Activated CD8-positive, alpha-beta memory T cell treated with anti-CD3 and anti-CD28 coated beads for 24 hours (primary cell): ENCODE measurements around the gene NOVA2.
"Not testable (repeated sequence)": the region's sequence is repeated elsewhere in the genome, so short reads cannot be mapped to it uniquely, and the experiment has no call there.

Experiments used
- DNase-seq: peaks from one replicate; pipeline ENCODE4 v3.0.0-alpha.2; 2020

The NOVA2 gene

DNA sequence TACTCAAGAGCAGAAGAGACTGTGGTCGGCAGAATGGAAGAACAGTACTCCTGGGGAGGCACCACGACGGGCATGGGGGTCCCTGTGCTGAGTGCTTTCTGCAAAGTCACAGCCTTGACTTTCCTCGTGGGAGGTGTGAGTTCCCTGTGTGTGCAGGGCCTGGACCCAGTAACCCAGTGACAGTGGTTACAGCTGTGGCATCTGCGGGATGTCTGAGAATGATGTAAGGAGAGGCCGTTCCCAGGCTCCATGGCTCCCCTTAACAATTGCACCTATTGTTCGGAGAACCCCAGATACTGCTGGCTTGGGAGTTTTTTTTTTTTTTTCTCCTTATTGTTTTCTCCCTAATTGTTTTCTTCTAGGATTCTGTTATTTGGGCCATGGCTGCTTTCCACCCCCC is 54.0 kb downstream of the NOVA2 start:
- DNase-seq: no peak

DNA sequence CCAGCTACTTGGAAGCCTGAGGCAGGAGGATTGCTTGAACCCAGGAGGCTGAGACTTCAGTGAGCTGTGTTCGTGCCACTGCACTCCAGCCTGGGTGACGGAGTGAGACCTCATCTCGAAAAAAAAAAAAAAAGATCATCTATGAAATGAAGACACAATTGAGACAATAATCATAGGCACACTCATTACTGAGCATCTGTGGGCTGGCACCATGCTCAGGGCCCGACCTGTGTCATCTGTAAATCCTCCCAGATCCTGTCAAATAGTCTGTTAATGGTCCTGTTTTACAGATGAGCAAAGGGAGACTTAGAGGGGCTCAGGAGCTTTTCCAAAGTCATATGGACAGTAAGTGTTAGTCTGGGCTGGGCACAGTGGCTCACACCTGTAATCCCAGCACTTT is 54.9 kb downstream of the NOVA2 start:
- no peak for DNase-seq

DNA sequence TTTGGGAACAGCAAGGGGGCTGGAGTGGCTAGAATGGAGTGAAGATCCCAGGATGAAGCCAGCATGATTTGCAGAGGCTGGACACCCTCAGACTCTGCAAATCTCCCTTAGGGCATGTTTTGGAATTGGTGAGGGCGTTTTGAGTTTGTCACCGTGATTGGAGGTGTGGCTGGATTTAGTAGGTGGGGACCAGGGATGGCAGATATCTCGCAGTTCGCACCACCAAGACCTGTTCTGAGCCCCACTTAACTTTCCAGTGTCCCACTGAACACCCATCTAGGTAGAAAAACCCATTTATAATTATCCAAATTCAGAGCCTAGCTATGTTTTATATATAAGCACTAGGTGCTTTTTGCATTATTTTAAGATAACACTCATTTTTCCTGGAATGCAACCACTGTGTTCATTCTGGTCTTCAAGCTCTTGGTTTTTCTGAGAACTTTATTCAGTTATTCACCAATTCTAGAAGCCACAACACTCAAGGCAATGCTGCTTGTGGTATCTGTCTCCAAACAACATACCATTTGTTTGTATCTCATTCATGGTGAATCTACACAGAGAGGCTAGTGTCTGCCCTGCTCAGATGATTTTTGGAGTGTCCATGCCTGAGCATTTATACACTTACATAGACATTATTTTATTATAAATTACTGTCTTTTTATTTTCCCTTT is 56.1 kb downstream of the NOVA2 start:
- DNase-seq: no peak

DNA sequence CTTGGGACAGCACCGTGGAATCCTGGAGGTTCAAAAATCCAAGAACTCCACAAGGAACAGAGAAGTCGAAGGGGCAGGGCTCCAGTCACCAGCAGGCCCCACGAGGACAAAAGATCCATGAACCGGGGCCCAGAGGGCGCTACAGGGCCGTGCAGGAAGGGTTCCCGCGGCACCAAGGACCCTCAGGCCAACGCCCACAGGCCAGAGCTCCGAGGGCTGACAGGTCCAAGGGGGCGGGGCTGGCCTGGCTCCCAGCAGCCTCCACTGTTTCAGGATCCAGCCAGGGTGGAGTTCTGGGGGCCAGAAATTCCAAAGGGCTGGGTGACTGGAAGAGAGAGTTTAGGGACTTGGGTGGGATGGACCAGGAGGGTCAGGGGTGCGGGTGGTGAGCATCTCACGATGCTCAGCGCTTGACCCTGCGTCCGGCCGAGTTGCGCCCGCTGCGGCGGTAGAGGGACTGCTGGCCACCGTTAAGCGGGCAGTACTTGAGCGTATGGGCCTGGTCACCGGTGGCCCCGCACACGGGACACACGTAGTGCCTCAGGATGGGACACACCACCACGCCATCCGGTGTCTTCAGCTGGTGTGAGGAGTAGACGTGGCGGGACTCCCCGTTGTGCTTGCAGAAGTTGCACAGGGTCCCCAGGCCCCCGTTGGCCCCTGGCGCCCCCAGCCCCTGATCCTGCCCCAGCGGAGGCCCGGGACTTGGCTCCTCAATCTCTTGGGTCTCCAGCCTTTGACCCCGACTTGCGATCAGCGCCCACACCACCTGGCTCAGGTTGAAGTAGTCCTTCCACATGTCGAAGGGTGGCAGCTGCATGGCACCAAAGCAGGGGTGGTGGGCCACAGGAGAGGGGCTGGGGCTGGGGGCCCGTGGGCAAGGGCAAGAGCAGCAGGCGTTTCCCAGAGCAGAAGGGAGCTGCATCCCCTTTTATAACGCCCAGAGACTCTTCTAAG is 59.5 kb downstream of the NOVA2 start, which contains the start of gene NANOS2:
Gene NANOS2 (minus strand): TSS at position 905 of the 957 bp plus-strand sequence. CDS start 85 bp downstream, at position 820.
- DNase-seq: no peak

DNA sequence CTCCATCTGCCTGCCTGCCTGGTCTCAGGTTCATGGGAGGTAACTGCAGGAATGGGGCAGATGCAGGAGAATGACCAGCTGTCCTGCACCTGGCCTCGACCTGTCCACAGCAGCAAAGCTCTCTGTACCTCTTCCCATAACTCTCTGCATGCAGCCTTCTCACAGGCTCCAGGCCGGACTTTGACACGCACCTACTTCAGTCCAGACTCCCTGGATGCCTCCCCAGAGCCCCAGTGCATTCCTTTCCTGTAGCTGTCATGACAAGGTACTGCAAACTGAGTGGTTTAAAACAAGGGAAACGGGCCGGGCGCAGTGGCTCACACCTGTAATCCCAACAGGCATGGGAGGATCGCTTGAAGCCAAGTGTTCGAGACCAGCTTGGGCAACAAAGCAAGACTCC is 62.4 kb downstream of the NOVA2 start:
- DNase-seq: no peak

DNA sequence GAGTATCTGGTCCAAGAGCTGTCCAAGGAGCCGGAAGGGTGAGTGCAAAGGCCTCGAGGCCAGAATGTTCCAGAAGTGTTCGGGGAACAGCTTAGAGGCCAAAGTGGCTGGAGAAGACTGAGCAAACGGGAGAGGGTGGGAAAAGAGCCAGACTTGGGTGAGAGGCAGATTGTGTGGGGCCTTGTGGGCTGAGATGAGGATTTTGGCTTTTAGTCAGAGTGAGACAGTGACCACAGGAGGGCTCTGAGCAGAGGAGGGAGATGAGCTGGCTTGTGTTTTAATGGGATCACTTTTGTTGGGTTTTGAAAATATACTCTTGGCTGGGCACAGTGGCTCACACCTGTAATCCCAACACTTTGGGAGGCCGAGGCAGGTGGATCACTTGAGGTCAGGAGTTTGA is 64.7 kb downstream of the NOVA2 start:
- no peak for DNase-seq

DNA sequence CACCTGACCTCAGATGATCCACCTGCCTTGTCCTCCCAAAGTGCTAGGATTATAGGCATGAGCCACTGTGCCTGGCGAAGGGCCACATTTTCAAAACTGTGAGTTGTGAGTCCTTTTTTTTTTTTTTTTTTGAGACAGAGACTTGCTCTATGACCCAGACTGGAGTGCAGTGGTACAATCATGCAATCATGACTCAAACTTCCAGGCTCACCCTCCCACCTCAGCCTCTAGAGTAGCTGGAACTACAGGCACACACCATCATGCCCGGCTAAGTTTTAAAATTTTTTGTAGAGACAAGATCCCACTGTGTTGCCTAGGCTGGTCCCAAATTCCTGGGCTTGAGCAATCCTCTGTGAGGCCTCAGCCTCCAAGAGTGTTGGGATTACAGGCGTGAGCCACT is 67.4 kb downstream of the NOVA2 start:
- no peak for DNase-seq

DNA sequence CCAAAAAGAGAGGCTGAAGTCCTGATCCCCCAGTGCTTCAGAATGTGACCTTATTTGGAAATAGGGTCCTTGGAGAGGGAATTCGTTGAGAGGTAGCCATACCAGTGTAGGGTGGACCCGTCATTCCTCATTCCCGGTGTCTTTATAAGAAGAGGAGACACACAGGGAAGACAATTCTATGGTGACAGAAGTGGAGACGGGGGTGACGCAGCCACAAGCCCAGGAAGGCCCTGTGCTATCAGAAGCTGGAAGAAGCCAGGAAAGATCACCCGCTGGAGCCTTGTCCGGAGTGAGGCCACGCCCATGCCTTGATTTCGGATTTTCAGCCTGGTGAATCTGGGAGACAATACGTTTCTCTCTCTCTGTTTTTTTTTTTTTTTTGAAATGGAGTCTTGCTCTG is 68.7 kb downstream of the NOVA2 start:
- DNase-seq: no peak

DNA sequence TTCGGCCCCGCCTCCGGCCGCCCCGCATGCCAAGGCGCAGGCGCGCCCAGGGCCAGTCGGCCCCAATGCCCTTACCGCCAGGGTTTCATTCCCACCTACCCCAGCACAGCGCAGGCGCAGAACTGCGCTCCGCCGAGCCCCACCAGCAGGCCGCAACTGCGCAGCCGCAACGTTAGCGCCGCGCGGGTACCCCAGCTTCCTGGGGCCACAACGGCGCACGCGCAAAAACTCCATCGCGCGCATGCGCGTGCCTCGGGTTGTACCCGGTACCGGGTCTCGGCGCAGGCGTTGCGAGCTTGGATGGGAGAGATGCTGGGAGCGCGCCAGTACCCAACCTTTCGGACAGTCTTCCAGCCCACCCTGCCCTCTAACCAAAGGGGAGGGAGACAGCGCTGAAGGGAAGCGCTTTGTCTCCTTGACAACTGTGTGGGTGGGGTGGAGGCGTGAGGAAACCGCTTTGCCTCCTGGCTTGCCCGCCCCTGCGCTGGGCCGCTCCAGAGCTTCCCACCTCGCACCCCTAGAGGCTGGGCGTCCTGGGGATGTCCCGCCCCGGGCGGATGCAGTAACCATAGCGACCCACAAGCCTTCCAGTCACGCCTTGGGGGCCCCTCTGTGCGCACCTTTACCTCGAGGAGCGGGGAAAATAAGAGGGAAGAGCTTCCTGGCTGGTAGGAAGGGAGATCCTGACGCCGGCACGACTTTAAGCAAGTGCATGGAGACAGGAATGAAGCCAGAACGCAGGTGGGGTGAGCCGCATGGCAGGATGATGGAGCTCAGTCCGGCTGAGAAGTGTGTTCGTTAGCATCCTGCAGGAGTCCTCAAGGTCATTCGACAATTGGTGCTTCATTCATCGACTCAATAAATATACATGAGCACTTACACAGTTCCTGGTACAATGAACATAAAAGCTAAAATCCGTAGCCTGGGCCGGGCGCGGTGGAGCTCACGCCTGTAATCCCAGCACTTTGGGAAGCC is 70.7 kb downstream of the NOVA2 start:
- DNase-seq: peak; percentile 100

DNA sequence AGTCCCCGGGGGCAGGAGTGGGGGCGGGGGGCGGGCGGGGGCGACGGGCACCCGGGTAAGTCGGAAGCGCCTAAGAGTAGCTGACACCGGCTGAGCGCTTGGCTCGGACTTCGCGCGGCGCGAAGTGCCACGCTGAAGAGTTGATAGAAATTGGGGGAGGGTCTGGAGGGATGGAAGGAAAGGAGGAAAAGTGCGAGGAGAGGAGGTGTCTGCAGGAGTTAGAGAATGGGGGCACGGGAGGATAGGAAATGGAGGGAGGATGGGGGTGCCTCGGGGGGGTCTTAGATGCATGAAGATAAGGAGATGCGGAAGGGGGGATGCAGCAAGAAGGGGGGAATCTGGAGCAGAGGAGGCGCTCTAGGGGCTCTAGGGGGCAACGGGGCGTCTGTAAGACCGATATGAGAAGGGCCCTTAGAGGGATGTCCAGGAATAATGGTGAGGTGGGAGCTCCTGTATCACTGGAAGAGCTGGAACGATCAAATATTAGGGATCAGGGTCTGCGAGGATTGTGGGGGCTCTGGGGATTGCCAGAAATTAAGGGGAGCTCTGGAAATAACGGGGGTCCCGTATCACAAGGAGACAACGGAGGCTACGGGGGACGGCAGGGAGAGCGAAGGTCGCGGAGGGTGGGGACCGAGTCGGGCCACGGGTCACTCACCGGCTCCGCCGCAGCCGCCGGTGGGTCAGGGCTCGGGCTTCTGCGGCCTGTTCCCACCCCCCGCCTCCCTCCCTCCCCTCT is 71.6 kb downstream of the NOVA2 start, which contains the start of gene MYPOP:
Gene MYPOP (minus strand): TSS at position 702 of the 739 bp plus-strand sequence. CDS start 840 bp downstream, outside the sequence.
- DNase-seq: no peak

DNA sequence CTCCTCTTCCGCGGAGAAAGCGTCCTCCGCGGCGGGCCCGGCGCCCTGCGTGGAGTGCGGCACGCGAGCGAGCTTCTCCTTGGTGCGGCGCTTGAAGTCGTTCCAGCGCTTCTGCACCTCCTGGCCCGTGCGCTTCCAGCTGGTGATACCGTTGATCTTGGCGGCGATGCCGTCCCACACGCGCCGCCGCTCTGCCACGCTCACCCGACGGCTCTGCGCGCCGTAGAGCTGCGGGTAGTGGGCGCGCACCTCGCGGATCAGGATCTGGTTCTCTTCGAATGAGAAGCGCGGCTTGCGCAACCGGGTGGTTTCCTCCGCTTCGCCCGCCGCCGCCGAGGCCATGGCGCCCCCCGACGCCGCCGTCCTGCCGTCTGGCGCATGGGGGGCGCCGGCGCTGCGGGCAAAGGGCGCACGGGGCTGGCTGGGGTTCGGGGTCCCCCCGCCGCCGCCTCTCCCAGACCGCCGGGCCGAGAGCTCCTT is 72.2 kb downstream of the NOVA2 start:
- DNase-seq: peak; percentile 74

DNA sequence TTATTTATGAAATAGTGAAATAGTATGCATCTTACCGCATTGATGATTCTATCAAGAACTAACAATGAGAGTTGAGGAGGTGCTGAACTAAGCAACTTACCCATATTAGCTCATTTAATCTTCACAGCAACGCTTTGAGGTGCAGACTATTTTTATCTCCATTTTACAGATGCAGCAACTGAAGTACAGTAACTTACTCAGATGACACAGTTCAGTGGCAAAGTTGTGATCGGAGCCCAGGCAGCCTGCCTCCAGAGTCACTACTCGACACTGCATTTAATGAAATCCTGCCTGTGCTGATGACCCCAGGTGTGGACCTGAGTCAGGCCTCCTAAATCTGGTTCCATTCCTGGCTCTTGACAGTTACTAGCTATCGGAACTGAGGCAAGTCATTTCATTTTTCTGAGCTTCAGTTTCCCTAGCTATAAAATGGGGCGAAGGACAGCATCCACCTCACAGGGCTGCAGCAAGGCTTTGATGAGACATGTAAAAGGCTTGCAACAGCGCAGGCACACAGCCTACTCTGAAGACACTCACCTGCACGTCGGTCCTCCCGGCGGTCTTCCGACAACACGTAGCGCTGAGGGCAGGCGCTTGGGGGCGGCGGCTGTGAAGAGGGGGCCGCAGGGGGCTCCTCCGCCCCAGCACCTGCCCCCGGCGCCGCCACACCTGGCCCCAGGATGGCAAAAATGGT is 72.8 kb downstream of the NOVA2 start:
- DNase-seq: no peak

DNA sequence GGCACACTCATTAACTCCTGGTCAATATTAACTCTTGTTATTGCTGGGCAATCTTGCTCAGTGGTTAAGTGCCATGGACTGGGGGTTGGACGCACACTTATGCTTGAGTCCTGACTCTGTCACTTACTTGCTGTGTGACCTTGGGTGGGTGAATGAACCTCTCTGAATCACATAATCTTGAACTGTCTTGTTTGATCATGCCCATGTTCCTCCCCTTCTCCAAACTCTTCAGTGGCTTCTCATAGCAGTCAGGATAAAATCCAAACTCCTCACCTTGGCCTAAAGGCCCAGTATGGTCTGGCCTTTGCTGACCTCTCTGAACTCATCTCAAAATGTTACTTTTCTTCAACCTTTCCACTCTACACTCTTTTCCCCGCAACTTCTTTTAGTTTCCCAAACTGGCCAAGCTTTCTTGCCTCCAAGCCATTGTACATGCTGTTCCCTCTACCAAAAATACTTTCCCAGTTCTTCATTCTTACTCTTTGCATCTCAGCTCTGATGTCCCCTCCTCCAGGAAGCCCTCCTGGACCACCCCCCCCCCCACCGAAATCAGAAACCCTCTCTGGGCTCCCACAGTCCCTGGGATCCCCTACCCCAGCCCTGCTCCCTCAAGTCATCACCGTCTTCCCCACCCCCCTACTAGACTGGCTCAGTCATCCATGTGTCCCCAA is 73.6 kb downstream of the NOVA2 start:
- no peak for DNase-seq

DNA sequence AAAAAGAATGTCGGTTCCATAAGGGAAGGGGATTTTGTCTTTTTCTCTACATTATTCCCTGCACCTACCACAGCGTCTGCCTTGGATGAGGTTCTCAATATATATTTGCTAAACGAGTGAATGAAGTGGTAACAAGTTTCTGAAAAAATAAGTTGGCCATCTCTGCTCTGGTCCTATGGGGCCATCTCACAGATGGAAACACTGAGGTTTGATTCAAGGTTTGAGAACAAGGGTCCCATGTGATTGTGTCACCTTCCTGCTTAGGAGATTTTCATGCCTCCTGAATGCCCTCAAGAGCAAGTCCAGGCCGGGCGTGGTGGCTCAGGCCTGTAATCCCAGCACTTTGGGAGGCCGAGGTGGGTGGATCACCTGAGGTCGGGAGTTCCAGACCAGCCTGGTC is 74.4 kb downstream of the NOVA2 start:
- DNase-seq: no peak

DNA sequence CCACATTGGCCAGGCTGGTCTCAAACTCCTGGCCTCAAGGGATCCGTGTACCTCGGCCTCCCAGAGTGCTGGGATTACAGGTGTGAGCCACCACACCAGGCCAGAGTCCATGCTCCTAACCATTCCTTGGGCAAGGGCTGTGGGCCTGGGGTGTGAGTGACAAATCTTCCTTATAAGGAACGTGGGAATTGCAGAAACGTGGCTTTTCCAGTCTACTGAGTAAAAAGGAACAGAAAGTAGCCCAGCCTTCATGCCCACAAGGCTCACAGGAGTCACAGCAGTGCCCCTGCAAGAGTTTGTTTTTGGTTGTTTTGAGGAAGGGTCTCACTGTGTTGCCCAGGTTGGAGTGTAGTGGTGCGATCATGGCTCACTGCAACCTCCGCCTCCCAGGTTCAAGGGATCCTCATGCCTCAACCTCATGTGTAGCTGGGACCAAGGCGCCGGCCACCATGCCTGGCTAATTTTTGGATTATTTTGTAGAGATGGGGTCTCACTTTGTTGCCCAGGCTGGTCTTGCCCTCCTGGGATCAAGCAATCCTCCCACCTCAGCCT is 76.3 kb downstream of the NOVA2 start:
- no peak for DNase-seq

DNA sequence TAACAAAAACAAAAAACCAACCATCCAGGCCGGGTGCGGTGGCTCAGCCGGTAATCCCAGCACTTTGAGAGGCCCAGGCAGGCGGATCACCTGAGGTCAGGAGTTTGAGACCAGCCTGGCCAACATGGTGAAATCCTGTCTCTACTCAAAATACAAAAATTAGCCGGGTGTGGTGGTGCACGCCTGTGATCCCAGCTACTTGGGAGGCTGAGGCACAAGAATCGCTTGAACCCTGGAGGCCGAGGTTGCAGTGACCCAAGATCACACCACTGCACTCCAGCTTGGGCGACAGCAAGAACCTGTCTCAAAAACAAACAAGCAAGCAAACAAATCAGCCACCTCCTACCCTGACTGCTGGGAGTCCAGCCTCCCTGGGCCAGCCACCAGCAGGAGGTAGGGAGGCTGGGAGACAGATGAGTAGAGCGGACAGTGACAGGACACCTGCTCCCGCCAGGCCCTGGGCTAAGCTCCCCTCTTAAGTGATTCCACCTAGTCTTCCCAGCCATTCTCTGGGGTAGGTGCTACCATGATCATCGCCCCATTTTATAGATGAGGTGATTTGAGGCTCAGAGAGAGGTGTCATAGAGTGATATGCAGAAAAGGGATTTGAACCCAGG is 77.6 kb downstream of the NOVA2 start:
- DNase-seq: not testable (repeated sequence)

DNA sequence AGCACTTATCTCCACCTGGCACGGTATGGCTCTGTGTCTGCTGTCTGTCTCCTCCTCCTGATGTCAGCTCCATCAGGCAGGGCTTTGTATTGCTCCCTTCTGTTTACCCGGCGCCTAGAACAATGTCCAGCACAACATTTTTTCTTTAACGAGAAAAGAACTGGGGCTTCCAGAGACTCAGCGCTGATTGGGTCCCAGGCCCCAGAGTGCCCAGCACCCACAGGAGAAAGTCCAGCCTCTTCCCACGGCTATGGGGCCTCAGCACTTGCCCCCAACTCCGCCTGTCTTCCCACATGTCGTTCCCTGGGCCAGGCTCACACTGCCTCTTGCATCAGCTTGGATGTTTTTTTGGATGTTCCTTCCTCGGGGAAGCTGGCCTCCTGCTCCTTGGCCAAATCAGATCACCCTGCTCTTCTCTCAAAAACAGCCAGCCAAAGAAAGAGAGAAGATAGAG is 78.1 kb downstream of the NOVA2 start:
- DNase-seq: no peak

DNA sequence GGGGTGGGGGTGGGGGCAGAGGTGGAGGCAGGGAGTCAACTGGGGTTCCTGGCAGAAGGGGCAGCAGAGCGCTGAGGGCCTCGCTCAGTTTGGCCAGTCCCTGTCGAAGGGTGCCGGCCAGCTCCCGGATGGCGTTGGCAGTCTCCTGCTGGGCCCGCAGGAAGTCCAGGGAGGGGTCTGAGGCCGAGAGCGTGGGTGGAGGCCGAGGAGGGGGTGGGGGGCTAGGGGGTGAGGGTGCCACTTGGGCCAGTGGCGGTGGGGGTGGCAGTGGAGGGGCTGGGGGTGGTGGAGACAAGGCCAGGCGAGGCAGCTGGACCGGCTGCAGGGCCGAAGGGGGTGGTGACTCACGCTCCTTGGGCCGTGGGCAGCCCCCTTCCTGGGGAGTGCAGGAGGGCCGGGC is 82.8 kb downstream of the NOVA2 start:
- no peak for DNase-seq

DNA sequence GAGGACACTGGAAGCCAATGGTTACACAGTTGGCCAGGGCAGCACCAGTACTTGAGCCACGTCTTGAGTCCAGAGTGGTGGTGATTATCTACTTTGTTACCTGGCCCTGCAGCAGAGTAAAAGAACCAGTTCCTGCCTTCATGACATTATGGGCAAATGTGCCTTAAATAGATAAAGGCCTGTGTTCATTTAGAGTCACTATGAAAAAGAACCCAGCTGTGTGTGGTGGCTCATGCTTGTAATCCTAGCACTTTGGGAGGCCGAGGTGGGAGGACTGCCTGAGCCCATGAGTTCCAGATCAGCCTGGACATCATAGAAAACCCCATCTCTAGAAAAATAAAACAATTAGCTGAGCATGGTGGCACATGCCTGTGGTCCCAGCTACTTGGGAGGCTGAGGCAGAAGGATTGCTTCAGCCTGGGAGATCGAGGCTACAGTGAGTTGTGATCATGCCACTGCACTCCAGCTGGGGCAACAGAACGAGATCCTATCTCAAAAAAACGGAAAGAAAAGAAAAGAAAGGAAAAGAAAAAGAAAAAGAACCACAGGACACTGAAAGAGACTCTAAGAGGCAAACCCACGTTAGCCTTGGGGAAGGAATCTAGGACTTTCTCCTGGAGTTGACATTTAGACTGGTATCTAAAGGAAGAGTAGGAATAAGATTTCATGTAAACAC is 84.3 kb downstream of the NOVA2 start:
- DNase-seq: no peak
